Thymus (tissue), 11 donors: ENCODE measurements around the gene PNKP. TPM values are rescaled to one million over a fixed set of nuclear protein-coding genes. Genes with fewer than 3 reads are reported as not detected.
"Not testable (repeated sequence)": the region's sequence is repeated elsewhere in the genome, so short reads cannot be mapped to it uniquely, and the experiment has no call there.

ENCODE experiments used
- DNase-seq, 9 donors: peaks; one replicate each; pipeline ENCODE4 v3.0.0-alpha.2; 2013; ENCODE audit warnings: low spot score in 9 of 9, low read depth in 6 of 9, missing footprints in 1 of 9
- H3K27ac ChIP-seq, 2 donors: one replicate each; pipeline ENCODE4 v1.5.1; 2013; ENCODE audit warnings: control low read depth in 1 of 2, low read depth in 1 of 2, low read length in 1 of 2, mild to moderate bottlenecking in 1 of 2, moderate library complexity in 1 of 2
- H3K27me3 ChIP-seq, 2 donors: one replicate each; pipeline ENCODE4 v1.5.1; 2013; ENCODE audit warnings: low read length in 1 of 2; ENCODE audit not compliant: control insufficient read depth in 2 of 2, insufficient read depth in 1 of 2
- H3K36me3 ChIP-seq, 2 donors: one replicate each; pipeline ENCODE4 v1.5.1; 2013; ENCODE audit warnings: low read length in 1 of 2, mild to moderate bottlenecking in 1 of 2, moderate library complexity in 1 of 2; ENCODE audit not compliant: control insufficient read depth in 2 of 2, insufficient read depth in 2 of 2
- H3K4me1 ChIP-seq, 2 donors: one replicate each; pipeline ENCODE4 v1.5.1; 2013; ENCODE audit warnings: low read length in 2 of 2; ENCODE audit not compliant: control insufficient read depth in 2 of 2, insufficient read depth in 2 of 2
- H3K4me3 ChIP-seq, 2 donors: one replicate each; pipeline ENCODE4 v1.5.1; 2013; ENCODE audit warnings: low read length in 2 of 2, control low read depth in 1 of 2, mild to moderate bottlenecking in 1 of 2
- H3K9me3 ChIP-seq, 2 donors: one replicate each; pipeline ENCODE4 v1.5.1; 2013; ENCODE audit warnings: low read length in 1 of 2, mild to moderate bottlenecking in 1 of 2; ENCODE audit not compliant: control insufficient read depth in 2 of 2, insufficient read depth in 1 of 2
- WGBS: extraction: QIAGEN DNeasy Blood & Tissue Kit; methylation state at CpG from one replicate; pipeline ENCODE4 v1.1.7; 2013; 5-methylcytosine and 5-hydroxymethylcytosine counted together
- polyA plus RNA-seq: library from polyadenylated mRNA; stranded (reverse); fragments of 200-250 nt; gene quantifications from one replicate; pipeline ENCODE4 v1.2.3, GENCODE V29; 2013
- total RNA-seq: library from RNA; stranded (reverse); fragments of 120-200 nt; gene quantifications from one replicate; pipeline ENCODE4 v1.2.4, GENCODE V29; 2013
- donor health status: healthy.

PNKP gene
- total and polyA plus RNA-seq, 2 donors, result 28.4 to 85.3 TPM

DNA sequence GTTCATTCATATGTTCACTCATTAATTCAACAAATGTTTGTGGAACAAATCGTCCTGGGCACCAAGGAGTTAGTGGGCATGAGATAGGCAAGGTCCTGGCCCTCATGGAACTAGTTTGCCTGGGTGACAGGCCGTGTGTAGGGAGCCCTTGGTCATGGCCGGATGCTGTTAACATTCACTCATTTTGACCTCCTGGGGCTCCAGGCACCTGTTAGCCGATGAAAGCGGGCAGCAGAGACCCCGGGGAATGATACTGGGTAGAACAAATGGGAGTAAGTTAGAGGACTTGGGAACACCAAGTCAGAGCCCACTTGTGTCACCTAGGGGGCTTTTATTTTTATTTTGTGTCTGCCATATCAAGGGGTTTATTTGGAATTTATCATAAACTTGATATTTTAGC is 42.7 kb downstream of the PNKP start:
- no peak for DNase-seq
- H3K27ac ChIP-seq, result no peak overlapping the region
- H3K4me1 ChIP-seq, result peaks cover 1 to 2% of the 10 kb centered on the region in 2 donors
- no peak overlapping the region for H3K4me3 ChIP-seq
- WGBS, result 98% methylated on average over 6 of the region's 6 CpGs
- no peaks in the 10 kb centered on the region for H3K9me3 ChIP-seq
- no peaks in the 10 kb centered on the region for H3K27me3 ChIP-seq
- peaks cover 31 to 54% of the 10 kb centered on the region in 2 donors for H3K36me3 ChIP-seq

DNA sequence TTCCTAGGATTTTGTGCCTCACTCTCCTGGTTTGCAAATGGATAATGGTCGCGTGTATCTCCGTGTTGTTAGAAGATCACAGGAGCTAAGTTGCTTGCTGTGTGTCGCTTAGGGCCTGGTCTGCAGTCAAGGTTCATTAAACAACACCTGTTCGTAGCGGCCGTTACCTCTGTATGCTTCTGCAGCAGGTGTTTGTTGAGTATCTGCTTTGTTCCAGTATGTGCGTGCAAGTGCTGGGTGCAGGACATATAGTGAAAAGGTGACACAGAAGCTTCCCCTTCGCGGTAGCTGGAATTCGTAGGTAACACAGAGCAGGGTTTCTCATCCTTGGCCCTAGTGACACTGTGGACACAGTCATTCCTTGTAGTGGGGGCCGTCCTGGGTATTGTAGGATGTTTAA is 43.9 kb downstream of the PNKP start:
- Histone ChIP-seq H3K4me3 (no peak overlapping the region), H3K36me3 (peaks cover 22 to 42% of the 10 kb centered on the region in 2 donors), H3K27me3 (no peaks in the 10 kb centered on the region), H3K9me3 (no peaks in the 10 kb centered on the region), H3K27ac (no peak overlapping the region), H3K4me1 (peaks cover 12% of the 10 kb centered on the region in 2 donors)
- DNase-seq, result no peak
- 92% methylated on average over 12 of the region's 12 CpGs for WGBS

DNA sequence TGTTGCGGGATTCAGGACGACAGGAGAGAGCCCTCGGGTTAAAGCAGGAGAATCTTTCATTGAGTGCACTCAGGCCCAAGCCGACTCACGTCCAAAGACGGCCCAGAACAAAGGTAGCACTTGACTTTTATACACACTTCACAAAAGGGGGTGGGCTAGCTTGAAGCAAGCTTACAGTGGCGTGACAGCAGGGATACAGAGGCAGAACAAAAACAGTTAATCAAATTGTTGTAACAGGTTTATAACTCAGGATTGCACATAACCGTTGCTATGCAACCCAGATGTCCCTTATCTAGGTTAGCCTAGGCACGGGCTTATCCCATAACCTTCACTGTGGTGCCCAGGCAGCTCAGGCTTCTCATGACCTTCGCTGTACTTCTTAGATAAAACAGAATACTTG is 47.3 kb downstream of the PNKP start:
- H3K27me3 ChIP-seq, result no peaks in the 10 kb centered on the region
- peaks cover 16 to 26% of the 10 kb centered on the region in 2 donors for H3K4me1 ChIP-seq
- no peak for DNase-seq
- H3K9me3 ChIP-seq, result no peaks in the 10 kb centered on the region
- peaks cover 17 to 29% of the 10 kb centered on the region in 2 donors for H3K36me3 ChIP-seq
- WGBS, result 99% methylated on average over 10 of the region's 10 CpGs
- H3K4me3 ChIP-seq, result no peak overlapping the region
- no peak overlapping the region for H3K27ac ChIP-seq

DNA sequence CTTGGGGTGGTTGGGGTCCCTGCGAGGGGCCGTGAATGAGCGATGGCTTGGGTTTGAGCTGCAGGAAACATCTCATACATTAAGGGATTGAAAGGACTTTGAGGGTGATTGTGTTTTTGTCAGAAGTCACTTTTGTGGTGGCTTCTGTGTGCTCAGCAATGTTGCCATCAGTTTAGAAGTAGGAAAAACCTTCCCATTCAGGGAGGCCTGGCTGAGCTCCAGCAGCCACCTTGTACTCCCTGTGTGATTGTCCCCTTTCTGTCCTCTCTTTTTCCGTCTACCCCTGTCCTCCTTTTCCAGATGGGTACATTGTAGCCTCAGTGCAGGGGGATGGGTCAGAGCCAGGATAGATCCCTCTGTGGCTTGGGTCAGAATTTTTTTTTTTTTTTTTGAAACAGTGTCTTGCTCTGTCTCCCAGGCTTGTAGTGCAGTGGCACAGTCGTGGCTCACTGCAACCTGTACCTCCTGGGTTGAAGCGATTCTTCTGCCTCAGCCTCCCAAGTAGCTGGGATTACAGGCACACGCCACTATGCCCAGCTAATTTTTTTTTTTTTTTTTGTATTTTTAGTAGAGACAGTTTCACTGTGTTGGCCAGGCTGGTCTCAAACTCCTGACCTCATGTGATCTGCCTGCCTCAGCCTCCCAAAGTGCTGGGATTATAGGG is 47.8 kb downstream of the PNKP start:
- H3K4me3 ChIP-seq, result peak overlapping the region in 1 of 2 donors; percentile 92
- H3K36me3 ChIP-seq, result peaks cover 15 to 26% of the 10 kb centered on the region in 2 donors
- not testable (repeated sequence) for DNase-seq, H3K27me3 ChIP-seq, H3K9me3 ChIP-seq, H3K27ac ChIP-seq
- WGBS, result 95% methylated on average over 7 of the region's 7 CpGs
- peaks cover 16 to 26% of the 10 kb centered on the region in 2 donors for H3K4me1 ChIP-seq

DNA sequence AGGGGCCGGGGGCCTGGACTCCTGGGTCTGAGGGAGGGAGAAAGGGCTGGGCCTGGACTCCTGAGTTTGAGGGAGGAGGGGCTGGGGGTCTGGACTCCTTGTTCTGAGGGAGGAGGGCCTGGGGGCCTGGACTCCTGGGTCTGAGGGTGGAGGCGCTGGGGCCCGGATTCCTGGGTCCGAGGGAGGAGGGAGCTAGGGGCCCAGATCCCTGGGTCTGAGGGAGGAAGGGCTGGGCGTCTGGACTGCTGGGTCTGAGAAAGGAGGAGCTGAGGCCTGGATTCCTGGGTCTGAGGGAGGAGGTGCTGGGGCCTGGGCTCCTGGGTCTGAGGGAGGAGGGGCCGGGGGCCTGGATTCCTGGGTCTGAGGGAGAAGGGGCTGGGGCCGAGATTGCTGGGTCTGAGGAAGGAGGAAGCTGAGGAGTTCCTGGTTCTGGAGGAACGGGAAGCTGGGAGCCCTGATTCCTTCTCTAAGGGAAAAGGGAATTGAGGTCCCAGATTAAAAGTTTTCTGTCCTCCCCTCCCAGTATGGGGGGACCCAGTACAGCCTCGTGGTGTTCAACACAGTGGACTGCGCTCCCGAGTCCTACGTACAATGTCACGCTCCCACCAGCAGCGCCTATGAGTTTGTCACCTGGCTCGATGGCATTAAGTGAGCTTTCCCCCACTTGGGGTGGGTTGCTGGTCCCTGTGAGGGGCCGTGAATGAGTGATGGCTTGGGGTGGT is 48.6 kb downstream of the PNKP start:
- H3K4me1 ChIP-seq, result peaks cover 16 to 26% of the 10 kb centered on the region in 2 donors
- H3K9me3 ChIP-seq, result no peaks in the 10 kb centered on the region
- DNase-seq, result no peak
- peak overlapping the region; percentile 27 to 94 for H3K27ac ChIP-seq
- no peaks in the 10 kb centered on the region for H3K27me3 ChIP-seq
- H3K4me3 ChIP-seq, result peak overlapping the region; percentile 87 to 92
- peaks cover 12 to 22% of the 10 kb centered on the region in 2 donors for H3K36me3 ChIP-seq
- 47% methylated on average over 16 of the region's 16 CpGs for WGBS

DNA sequence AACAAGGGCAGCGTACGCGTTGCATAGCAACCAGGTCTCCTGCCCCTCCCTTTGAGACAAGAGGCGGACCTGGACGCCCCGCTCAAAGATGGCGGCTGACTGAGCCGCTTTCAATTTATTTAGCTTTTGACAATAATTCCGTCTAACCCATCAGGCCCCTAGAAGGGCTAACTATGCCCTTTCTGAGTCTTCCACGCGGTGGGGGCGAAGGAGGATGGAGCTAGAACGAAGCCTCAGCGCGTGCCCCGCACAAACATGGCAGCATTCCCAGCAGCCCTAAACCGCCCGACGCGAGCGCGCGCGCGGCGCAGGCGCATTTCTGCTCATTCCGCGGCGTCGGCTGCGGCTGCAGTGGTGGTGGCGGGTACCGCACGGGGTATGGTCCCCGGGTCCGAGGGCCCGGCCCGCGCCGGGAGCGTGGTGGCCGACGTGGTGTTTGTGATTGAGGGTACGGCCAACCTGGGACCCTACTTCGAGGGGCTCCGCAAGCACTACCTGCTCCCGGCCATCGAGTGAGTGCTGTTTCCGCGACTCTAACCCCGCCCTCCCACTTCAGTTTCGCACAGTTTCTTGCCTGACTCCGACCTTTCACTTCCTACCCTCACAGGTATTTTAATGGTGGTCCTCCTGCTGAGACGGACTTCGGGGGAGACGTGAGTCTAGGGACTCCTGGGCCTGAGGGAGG is 49.3 kb downstream of the PNKP start, which contains the start of gene MED25:
MED25 (plus strand) TSS at position 326 of the 685 bp plus-strand sequence; CDS start at position 379, 53 bp downstream.
- peak within 1 kb of the TSS; percentile 94 to 97 for H3K27ac ChIP-seq
- no peaks in the 10 kb centered on the region for H3K9me3 ChIP-seq
- H3K4me1 ChIP-seq, result peaks cover 16 to 26% of the 10 kb centered on the region in 2 donors
- peaks cover 5 to 15% of the 10 kb centered on the region in 2 donors for H3K36me3 ChIP-seq
- peak; percentile 80 to 95 (median 88) for DNase-seq
- under 1% methylated on average over 57 of the region's 57 CpGs for WGBS
- peak within 1 kb of the TSS; percentile 87 to 92 for H3K4me3 ChIP-seq
- H3K27me3 ChIP-seq, result no peaks in the 10 kb centered on the region

DNA sequence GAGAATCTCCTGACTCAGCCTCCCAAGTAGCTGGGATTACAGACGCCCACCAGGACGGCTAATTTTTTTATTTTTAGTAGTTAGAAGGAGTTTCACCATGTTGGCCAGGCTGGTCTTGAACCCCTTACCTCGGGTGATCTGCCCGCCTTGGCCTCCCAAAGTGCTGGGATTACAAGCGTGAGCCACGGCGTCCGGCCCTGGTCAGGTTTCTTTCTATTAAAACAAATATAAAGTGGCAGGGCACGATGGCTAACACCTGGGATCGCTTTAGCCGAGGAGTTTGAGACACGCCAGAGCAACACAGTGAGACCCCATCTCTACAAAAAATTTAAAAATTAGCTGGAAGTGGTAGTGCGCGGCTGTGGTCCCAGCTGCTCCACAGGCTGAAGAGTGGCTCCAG is 50.8 kb downstream of the PNKP start:
- Histone ChIP-seq H3K9me3 (no peaks in the 10 kb centered on the region), H3K36me3 (peaks cover 4 to 10% of the 10 kb centered on the region in 2 donors), H3K27me3 (no peaks in the 10 kb centered on the region), H3K27ac (peak overlapping the region; percentile 58 to 94), H3K4me1 (peaks cover 20 to 34% of the 10 kb centered on the region in 2 donors), H3K4me3 (no peak overlapping the region)
- WGBS, result 94% methylated on average over 14 of the region's 14 CpGs
- DNase-seq, result no peak

DNA sequence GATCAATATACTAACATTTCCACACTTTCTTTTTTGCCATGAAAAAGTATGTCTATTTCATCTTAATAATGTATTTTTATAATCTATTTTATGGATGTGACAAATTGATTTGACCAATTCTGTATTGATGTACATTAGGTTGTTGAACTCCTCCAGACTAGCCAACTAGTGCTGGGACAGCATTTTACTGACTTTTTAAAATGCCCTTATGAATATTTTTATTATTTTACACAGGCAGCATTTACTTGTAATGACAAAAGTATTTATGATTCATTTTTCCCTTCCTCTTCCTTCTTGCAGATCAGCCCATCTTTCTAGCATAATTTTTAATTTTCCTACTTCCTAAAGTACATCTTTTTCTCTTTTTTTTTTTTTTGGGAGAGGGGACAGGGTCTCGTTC is 53.4 kb downstream of the PNKP start:
- WGBS, result 97% methylated on average over 1 of the region's 1 CpG
- peaks cover 14 to 37% of the 10 kb centered on the region in 2 donors for H3K4me1 ChIP-seq
- H3K36me3 ChIP-seq, result no peaks in the 10 kb centered on the region
- peaks cover 0 to 5% of the 10 kb centered on the region in 2 donors for H3K27me3 ChIP-seq
- H3K27ac ChIP-seq, result peak overlapping the region in 1 of 2 donors; percentile 96
- no peaks in the 10 kb centered on the region for H3K9me3 ChIP-seq
- DNase-seq, result no peak
- H3K4me3 ChIP-seq, result no peak overlapping the region
